ENCODE data around the gene SLC4A9. TPM values are rescaled to one million over a fixed set of nuclear protein-coding genes. Genes with fewer than 3 reads are reported as not detected.
A peak's percentile ranks its signal among the peaks of the same experiment; 100 is the strongest.

The SLC4A9 gene
- total RNA-seq, 1 donor from 2014 or later = 0.10 TPM

- ATAC-seq (no peak), DNase-seq (ENCODE audit: low spot score) (no peak)
Observed at GRCh38 chr5:140360681-140361479, 886 bp downstream of the SLC4A9 start.

- DNase-seq (ENCODE audit: low spot score) (no peak), ATAC-seq (no peak)
Observed at GRCh38 chr5:140361901-140362300, 1.9 kb downstream of the SLC4A9 start.

GRCh38 chr5:140362311-140362710 is 2.3 kb downstream of the SLC4A9 start:
- no peak for DNase-seq (ENCODE audit: low spot score)
- no peak for ATAC-seq

DNA sequence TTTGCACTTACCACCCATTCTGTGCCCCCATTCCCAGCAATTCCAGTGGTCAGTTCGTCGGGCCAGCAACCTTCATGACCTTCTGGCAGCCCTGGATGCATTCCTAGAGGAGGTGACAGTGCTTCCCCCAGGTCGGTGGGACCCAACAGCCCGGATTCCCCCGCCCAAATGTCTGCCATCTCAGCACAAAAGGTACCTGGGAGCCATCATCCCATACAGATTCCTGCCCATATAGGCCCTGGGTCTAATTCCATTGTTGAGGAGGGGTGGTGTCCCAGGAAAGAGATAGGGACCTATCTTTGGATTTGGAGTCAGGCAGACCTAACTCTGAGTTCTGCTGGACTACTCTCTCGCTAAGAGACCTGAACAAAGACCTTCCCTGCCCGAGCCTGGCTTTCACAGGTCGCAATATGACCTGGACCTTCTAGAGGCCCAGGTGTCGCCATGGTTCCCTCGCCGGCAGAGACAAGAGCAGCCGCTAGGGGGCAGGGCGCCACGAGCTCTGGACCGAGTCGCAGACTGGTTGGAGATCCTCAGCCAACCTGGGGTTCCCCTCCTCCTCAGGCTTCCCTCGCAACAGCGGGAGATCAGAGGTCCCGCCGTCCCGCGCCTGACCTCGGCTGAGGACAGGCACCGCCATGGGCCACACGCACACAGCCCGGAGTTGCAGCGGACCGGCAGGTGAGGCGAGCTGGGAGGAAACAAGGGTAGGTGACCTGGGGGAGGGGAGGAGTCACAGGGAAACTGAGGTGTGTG is 3.1 kb downstream of the SLC4A9 start:
- peak; percentile 94 for ATAC-seq

DNA sequence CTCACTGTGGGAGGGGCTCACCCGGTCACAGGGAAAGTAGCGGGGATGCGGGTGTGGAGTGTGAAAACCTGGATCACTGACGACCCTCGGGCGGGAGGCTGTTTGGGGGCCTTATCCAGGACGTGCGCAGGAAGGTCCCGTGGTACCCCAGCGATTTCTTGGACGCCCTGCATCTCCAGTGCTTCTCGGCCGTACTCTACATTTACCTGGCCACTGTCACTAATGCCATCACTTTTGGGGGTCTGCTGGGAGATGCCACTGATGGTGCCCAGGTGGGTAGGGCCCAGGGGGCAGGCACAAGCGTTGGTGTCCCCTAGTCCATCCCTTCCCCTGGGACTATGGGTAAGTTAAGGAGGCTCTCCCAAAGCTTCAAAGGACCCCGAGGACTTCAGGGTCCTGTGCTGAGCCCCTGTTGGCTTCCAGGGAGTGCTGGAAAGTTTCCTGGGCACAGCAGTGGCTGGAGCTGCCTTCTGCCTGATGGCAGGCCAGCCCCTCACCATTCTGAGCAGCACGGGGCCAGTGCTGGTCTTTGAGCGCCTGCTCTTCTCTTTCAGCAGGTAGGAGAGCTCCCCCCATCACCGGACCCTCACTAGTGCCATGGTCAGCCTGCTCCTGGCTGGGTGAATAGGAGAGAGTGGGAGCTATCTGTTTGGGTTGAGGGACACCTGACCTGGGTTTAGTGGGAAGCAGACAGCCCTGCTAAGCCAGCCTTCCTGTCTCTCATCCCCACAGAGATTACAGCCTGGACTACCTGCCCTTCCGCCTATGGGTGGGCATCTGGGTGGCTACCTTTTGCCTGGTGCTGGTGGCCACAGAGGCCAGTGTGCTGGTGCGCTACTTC is 3.9 kb downstream of the SLC4A9 start:
- ATAC-seq (no peak), DNase-seq (ENCODE audit: low spot score) (no peak)

More for the DNA sequence above, 3.1 kb downstream of the SLC4A9 start:
- peak; percentile 87 for DNase-seq (ENCODE audit: low spot score)

DNA sequence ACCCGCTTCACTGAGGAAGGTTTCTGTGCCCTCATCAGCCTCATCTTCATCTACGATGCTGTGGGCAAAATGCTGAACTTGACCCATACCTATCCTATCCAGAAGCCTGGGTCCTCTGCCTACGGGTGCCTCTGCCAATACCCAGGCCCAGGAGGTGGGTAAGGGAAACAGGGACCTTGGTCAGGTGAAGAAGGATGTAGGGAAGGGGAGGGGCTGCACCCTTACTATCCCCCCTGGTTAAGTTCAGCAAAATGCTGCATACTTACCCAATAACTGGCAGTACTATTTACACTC is 4.4 kb downstream of the SLC4A9 start:
- no peak for ATAC-seq
- no peak for DNase-seq (ENCODE audit: low spot score)

DNA sequence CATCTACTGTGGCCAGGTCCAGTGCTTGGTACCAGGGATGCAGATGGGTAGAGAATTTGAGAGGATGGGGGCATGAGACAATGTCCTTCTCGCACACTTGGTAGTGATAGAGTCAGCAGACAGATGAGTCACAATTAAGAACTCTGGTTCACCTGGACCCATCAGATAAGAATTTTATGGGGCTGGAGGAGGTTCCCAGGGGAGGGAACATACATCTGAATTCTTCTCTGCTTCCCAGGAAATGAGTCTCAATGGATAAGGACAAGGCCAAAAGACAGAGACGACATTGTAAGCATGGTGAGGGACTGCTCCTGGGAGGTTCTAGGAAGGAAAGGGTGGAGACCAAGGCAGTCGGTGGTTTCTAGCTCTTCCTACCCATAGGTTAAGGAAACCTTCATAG is 5.3 kb downstream of the SLC4A9 start:
- ATAC-seq (no peak), DNase-seq (ENCODE audit: low spot score) (no peak)

DNA sequence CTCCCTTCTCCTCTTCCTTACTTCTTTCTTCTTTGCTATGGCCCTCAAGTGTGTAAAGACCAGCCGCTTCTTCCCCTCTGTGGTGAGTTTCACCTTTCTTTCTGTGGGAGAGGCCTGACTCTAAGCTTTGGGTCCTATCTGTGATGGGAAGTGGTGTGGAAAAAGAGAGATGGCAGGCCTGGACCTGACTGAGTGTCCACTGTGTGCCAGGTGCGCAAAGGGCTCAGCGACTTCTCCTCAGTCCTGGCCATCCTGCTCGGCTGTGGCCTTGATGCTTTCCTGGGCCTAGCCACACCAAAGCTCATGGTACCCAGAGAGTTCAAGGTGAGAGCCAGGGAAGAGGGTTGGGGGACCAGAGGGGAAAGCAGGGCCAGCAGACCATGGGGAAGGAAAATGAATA is 5.9 kb downstream of the SLC4A9 start:
- DNase-seq (ENCODE audit: low spot score) = no peak

DNA sequence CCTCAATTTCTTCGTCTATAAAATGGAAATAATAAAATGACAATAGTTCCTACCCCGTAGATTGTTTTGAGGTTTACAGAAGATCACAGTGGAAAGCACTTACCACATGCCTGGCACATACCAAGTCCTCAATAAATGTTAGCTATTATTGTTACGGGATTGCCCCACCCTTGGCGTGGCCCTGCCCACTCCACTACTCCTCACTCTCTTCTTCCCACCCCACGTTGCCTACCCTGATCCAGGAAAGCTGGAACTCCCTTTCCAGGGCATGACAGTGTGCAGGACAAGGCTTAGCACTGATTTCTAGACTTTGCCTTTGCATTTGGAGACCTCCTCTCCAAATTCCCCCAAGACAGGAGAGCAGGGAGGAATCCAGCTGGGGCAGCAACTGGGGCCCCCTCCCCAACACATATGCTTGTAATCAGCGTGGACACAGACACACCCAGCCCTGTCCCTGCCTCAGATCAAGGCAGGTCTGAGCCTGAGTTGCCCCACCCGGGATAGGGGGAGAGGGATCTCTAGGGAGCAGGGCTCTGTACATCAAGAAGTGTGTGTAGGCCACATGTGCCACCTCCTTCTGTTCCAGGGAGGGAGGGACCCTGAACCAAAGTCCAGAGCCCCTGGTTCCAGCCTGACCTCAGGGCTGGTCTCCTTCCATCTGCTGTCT is 6.7 kb downstream of the SLC4A9 start:
- ATAC-seq = no peak

More for the DNA sequence above, 5.9 kb downstream of the SLC4A9 start:
- no peak for ATAC-seq

DNA sequence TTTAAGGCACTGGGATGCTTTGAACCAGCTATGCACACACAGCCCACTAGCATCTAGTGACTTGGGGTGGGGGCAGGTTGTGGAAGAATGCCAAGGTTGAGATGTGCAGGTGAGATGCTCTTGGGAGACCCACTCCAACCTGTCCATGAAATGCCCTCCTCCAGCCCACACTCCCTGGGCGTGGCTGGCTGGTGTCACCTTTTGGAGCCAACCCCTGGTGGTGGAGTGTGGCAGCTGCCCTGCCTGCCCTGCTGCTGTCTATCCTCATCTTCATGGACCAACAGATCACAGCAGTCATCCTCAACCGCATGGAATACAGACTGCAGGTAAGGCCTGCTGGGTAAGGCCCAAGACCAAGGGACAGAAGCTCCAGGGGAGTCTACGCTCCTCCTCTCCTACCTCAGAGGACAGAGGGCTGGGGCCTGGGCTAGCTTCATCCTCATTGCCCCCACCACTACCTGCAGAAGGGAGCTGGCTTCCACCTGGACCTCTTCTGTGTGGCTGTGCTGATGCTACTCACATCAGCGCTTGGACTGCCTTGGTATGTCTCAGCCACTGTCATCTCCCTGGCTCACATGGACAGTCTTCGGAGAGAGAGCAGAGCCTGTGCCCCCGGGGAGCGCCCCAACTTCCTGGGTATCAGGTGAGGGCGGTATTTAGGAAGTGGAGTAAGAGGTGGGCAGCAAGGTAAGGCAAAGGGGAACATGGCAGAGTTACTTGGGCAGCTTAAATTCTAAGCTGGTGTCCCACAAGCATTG is 7.4 kb downstream of the SLC4A9 start:
- ATAC-seq (no peak), DNase-seq (ENCODE audit: low spot score) (no peak)

More for the DNA sequence above, 6.7 kb downstream of the SLC4A9 start:
- no peak for DNase-seq (ENCODE audit: low spot score)

DNA sequence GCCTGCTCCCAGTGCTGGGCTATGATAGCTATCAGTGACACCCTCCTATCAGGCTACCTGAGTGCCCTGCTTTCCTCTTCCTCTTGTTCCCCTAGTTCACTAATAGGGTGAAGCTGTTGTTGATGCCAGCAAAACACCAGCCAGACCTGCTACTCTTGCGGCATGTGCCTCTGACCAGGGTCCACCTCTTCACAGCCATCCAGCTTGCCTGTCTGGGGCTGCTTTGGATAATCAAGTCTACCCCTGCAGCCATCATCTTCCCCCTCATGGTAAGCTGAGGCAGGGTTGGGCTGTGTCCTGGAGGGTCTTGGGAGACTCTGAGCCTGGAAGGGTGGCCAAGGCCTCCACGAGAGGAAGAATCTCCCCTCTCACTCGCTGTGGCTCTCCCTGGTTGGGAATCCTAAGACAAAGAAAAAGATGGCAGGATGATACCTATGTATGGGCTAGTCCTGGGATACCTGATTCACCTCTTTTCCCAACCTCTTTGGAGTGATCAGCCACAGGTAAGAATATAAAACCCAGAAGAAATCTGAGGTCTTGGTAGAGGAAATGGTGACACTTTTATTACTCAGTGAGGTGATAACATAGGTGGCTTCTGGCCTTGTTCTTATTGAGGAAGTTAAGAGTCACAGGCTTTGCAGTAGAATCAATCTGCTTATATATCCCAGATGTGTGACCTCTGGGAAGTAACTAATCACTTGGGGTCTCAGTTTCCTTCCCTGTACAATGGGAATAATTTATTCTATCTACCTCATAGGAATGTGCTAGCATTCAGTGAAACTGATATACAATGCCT is 11.6 kb downstream of the SLC4A9 start:
- no peak for ATAC-seq
- no peak for DNase-seq (ENCODE audit: low spot score)

GRCh38 chr5:140372971-140373487 is 13.0 kb downstream of the SLC4A9 start:
- ATAC-seq (peak; percentile 90), DNase-seq (ENCODE audit: low spot score) (peak; percentile 62)

- ATAC-seq (no peak), DNase-seq (ENCODE audit: low spot score) (no peak)
Observed at GRCh38 chr5:140381351-140381750, 21.4 kb downstream of the SLC4A9 start.

DNA sequence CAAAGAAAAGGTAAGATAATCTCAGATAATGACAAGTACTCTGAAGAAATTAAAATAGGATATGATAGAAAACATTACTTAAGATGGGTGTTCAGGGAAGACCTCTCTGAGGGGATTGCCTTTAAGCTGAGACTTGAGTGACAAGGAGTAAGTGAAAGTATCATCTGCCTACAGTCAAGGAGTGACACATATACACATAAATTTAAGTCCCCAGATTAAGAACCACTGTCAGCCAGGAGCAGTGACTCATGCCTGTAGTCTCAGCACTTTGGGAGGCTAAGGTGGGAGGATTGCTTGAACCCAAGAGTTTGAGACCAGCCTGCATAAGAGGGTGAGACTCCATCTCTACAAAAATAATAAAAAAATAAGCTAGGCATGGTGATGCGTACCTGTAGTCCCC is 22.0 kb downstream of the SLC4A9 start:
- no peak for ATAC-seq
- DNase-seq (ENCODE audit: low spot score) = no peak

GRCh38 chr5:140382866-140383265 is 22.9 kb downstream of the SLC4A9 start:
- DNase-seq (ENCODE audit: low spot score) (no peak), ATAC-seq (no peak)

DNA sequence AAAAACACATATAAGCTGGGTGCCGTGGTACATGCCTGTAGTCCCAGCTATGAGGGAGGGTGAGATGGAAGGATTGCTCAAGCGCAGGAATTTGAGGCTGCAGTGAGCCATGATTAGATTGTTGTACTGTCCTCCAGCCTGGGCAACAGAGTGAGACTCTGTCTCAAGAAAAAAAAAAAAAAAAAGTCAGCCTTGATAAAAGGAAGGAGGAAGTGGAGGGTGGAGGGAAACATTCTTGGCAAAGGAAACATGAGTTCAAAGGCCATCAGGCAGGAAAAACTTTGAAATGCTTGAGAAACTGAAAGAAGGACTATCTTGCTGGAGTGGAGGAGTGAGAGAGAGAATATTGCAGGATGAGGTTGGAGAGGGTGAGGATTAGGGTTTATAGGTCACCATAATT is 23.3 kb downstream of the SLC4A9 start:
- DNase-seq (ENCODE audit: low spot score) (no peak), ATAC-seq (no peak)

DNA sequence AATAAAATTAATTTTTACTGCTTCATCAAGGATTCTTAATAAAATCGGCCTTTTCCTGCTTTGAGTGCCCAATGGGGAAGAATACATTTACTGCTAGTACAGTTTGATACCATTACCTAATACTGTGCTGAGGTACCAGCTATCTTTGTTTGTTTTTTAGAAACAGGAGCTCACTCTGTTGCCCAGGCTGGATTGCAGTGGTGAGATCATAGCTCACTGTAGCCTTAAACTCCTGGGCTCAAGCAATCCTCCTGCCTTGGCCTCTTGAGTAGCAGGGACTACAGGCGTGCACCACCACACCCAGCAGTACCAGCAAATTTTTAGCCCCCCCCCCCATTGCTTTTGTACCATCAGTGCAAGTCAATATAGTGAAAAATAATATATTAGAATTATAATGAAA is 28.1 kb downstream of the SLC4A9 start:
- no peak for DNase-seq (ENCODE audit: low spot score)
- peak; percentile 50 for ATAC-seq

DNA sequence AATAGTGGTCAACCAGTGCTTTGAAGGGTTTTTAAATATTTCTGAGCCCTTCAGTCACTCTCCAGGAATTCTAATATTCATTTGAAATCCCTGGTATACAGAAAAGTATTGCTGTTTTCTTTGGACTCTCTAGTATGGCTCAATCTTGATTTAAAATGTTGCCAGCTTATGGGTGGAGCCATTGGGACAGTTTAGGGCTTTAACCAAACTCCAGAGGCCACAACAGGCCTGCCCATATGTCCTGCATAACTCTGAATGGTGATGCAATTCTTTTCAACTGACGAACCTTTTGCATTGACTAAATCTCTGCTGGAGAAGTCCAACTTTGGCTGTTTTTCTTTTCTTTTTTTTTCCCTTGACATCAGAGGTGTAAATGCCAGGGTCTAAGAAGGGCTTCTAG is 31.3 kb downstream of the SLC4A9 start:
- DNase-seq (ENCODE audit: low spot score) (no peak), ATAC-seq (peak; percentile 97)

- ATAC-seq (no peak), DNase-seq (ENCODE audit: low spot score) (no peak)
Observed at GRCh38 chr5:140391732-140392131, 31.7 kb downstream of the SLC4A9 start.
